Measurements from ENCODE around the gene PDGFC. TPM values are rescaled to one million over a fixed set of nuclear protein-coding genes. Genes with fewer than 3 reads are reported as not detected.

The PDGFC gene
- total and polyA plus RNA-seq, 4 donors: 16.6 to 24.5 (median 22.7) TPM

DNA sequence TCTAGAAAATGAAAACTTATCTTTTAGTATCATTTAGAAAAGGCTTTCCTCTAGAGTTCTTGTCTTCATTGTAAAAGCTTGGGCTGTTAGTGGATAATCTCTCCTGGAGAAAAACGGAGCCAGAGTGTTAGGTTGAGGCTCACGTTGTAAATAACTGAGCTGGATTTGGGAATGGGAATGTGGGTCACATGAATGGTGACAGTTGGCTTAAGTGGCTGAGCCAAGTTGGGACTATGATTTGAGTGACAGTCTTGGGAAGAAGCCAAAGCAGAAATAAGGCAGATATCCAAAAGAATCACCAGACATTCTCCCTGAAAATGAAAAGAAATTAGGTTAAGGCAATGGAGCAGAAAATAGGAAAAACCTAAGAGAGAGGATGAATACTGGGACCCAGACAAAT is 33.6 kb upstream of the PDGFC start:
- Histone ChIP-seq H3K9me3 (ENCODE audit: control insufficient read depth, insufficient read depth, low read length) (no peaks in the 10 kb centered on the region), H3K27ac (ENCODE audit: low read depth, low read length) (no peak overlapping the region), H3K4me3 (ENCODE audit: low read depth, low read length) (no peak overlapping the region), H3K36me3 (ENCODE audit: control insufficient read depth, insufficient read depth, low read length) (no peaks in the 10 kb centered on the region), H3K4me1 (ENCODE audit: control insufficient read depth, insufficient read depth, low read length) (no peaks in the 10 kb centered on the region), H3K27me3 (ENCODE audit: control insufficient read depth, insufficient read depth, low read length) (no peaks in the 10 kb centered on the region)
- WGBS (ENCODE audit: insufficient coverage): 32% methylated on average over 2 of the region's 2 CpGs
- DNase-seq (ENCODE audit: low read depth in 4 of 6, low spot score in 6 of 6): peak in 1 of 6 donors; percentile 81

- WGBS (ENCODE audit: insufficient coverage): no CpG with 5 or more reads among the region's 5 CpGs
- no peak for DNase-seq (ENCODE audit: low read depth in 4 of 6, low spot score in 6 of 6)
- Histone ChIP-seq H3K36me3 (ENCODE audit: control insufficient read depth, insufficient read depth, low read length) (no peaks in the 10 kb centered on the region), H3K27me3 (ENCODE audit: control insufficient read depth, insufficient read depth, low read length) (no peaks in the 10 kb centered on the region), H3K9me3 (ENCODE audit: control insufficient read depth, insufficient read depth, low read length) (no peaks in the 10 kb centered on the region), H3K4me1 (ENCODE audit: control insufficient read depth, insufficient read depth, low read length) (no peaks in the 10 kb centered on the region), H3K4me3 (ENCODE audit: low read depth, low read length) (no peak overlapping the region), H3K27ac (ENCODE audit: low read depth, low read length) (no peak overlapping the region)
Observed at GRCh38 chr4:157004279-157005161, 32.9 kb upstream of the PDGFC start.

DNA sequence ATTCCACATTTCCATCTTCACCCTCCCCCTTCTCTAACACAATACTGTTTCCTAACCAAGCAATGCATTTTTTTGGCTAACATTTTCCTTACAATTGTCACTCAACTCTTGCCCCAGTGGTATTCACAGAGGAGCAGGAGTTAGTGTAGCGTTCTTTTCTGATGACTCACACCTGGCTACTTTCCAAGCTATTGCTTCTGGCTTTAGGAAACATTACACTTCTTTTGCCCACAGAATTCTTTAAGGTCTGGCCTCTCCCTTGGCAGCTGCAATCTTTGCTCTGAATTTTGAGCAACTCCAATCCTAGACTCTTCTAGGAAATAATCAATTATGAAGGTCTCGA is 27.5 kb upstream of the PDGFC start:
- no peak overlapping the region for H3K4me3 ChIP-seq (ENCODE audit: low read depth, low read length)
- DNase-seq (ENCODE audit: low read depth in 4 of 6, low spot score in 6 of 6): peak in 4 of 6 donors; percentile 2 to 77 (median 43)
- H3K9me3 ChIP-seq (ENCODE audit: control insufficient read depth, insufficient read depth, low read length): peaks cover 2% of the 10 kb centered on the region
- no peaks in the 10 kb centered on the region for H3K36me3 ChIP-seq (ENCODE audit: control insufficient read depth, insufficient read depth, low read length)
- no peaks in the 10 kb centered on the region for H3K27me3 ChIP-seq (ENCODE audit: control insufficient read depth, insufficient read depth, low read length)
- H3K4me1 ChIP-seq (ENCODE audit: control insufficient read depth, insufficient read depth, low read length): no peaks in the 10 kb centered on the region
- no peak overlapping the region for H3K27ac ChIP-seq (ENCODE audit: low read depth, low read length)
- WGBS (ENCODE audit: insufficient coverage): no CpG with 5 or more reads among the region's 2 CpGs

- Histone ChIP-seq H3K27ac (ENCODE audit: low read depth, low read length) (no peak overlapping the region), H3K27me3 (ENCODE audit: control insufficient read depth, insufficient read depth, low read length) (no peaks in the 10 kb centered on the region), H3K9me3 (ENCODE audit: control insufficient read depth, insufficient read depth, low read length) (peaks cover 2% of the 10 kb centered on the region), H3K4me1 (ENCODE audit: control insufficient read depth, insufficient read depth, low read length) (no peaks in the 10 kb centered on the region), H3K4me3 (ENCODE audit: low read depth, low read length) (no peak overlapping the region), H3K36me3 (ENCODE audit: control insufficient read depth, insufficient read depth, low read length) (no peaks in the 10 kb centered on the region)
- DNase-seq (ENCODE audit: low read depth in 4 of 6, low spot score in 6 of 6): no peak
- WGBS (ENCODE audit: insufficient coverage): 71% methylated on average over 1 of the region's 1 CpG
Observed at GRCh38 chr4:156998500-156999174, 27.0 kb upstream of the PDGFC start.

- Histone ChIP-seq H3K27me3 (ENCODE audit: control insufficient read depth, insufficient read depth, low read length) (no peaks in the 10 kb centered on the region), H3K4me3 (ENCODE audit: low read depth, low read length) (no peak overlapping the region), H3K36me3 (ENCODE audit: control insufficient read depth, insufficient read depth, low read length) (no peaks in the 10 kb centered on the region), H3K27ac (ENCODE audit: low read depth, low read length) (no peak overlapping the region), H3K4me1 (ENCODE audit: control insufficient read depth, insufficient read depth, low read length) (no peaks in the 10 kb centered on the region), H3K9me3 (ENCODE audit: control insufficient read depth, insufficient read depth, low read length) (peaks cover 2% of the 10 kb centered on the region)
- DNase-seq (ENCODE audit: low read depth in 4 of 6, low spot score in 6 of 6): no peak
- 84% methylated on average over 2 of the region's 2 CpGs for WGBS (ENCODE audit: insufficient coverage)
Observed at GRCh38 chr4:156992943-156993342, 21.3 kb upstream of the PDGFC start.

GRCh38 chr4:156991161-156991560 is 19.6 kb upstream of the PDGFC start:
- DNase-seq (ENCODE audit: low read depth in 4 of 6, low spot score in 6 of 6): no peak
- no peak overlapping the region for H3K4me3 ChIP-seq (ENCODE audit: low read depth, low read length)
- 74% methylated on average over 3 of the region's 3 CpGs for WGBS (ENCODE audit: insufficient coverage)
- H3K4me1 ChIP-seq (ENCODE audit: control insufficient read depth, insufficient read depth, low read length): no peaks in the 10 kb centered on the region
- H3K27me3 ChIP-seq (ENCODE audit: control insufficient read depth, insufficient read depth, low read length): no peaks in the 10 kb centered on the region
- H3K27ac ChIP-seq (ENCODE audit: low read depth, low read length): no peak overlapping the region
- no peaks in the 10 kb centered on the region for H3K36me3 ChIP-seq (ENCODE audit: control insufficient read depth, insufficient read depth, low read length)
- H3K9me3 ChIP-seq (ENCODE audit: control insufficient read depth, insufficient read depth, low read length): no peaks in the 10 kb centered on the region

DNA sequence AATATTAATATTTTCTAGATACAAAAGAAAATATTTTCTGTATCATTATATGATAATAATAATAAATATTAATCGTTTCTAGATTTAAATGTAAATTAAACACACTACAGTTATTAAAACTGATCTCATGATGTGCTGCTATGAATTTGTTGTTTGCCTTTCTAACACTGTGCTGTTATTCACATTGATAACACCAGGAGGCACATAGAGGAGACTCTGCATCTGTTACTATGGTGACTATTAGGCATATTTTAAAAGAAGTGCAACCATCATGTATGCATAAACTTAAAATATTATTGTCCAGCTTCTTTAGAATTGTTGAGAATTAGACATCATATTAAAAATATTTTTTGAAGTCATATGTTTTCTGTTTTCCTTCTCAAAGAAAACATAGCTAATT is 11.8 kb upstream of the PDGFC start:
- Histone ChIP-seq H3K4me3 (ENCODE audit: low read depth, low read length) (no peak overlapping the region), H3K9me3 (ENCODE audit: control insufficient read depth, insufficient read depth, low read length) (no peaks in the 10 kb centered on the region), H3K27ac (ENCODE audit: low read depth, low read length) (no peak overlapping the region), H3K36me3 (ENCODE audit: control insufficient read depth, insufficient read depth, low read length) (no peaks in the 10 kb centered on the region), H3K4me1 (ENCODE audit: control insufficient read depth, insufficient read depth, low read length) (no peaks in the 10 kb centered on the region), H3K27me3 (ENCODE audit: control insufficient read depth, insufficient read depth, low read length) (no peaks in the 10 kb centered on the region)
- peak in 1 of 6 donors; percentile 61 for DNase-seq (ENCODE audit: low read depth in 4 of 6, low spot score in 6 of 6)
- WGBS (ENCODE audit: insufficient coverage): no CpG with 5 or more reads among the region's 1 CpG

DNA sequence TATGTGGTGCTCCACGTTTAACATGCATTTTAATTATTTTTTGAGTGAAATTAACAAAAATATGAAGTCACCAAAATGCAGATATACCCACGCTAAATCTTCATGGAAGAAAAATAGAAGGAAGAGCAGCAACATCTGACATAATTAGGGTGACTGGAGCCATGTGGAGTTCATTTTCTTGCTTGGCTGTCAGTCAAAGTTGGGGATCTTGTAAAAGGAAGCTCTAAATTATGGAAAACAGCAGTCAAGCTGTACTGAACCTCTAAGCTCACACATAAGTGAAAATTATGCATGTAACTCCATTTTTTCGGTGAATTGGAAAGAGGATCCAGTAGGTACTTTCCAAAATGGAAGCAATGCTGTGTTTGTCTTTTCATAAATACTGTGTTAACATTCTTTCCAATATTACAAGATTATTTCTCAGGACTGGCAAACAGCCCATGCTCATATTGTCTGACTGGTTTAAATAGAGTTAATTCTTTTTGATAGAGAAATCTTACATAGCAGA is 9.7 kb upstream of the PDGFC start:
- peak in 1 of 6 donors; percentile 87 for DNase-seq (ENCODE audit: low read depth in 4 of 6, low spot score in 6 of 6)
- no peaks in the 10 kb centered on the region for H3K27me3 ChIP-seq (ENCODE audit: control insufficient read depth, insufficient read depth, low read length)
- H3K9me3 ChIP-seq (ENCODE audit: control insufficient read depth, insufficient read depth, low read length): no peaks in the 10 kb centered on the region
- no peaks in the 10 kb centered on the region for H3K36me3 ChIP-seq (ENCODE audit: control insufficient read depth, insufficient read depth, low read length)
- H3K27ac ChIP-seq (ENCODE audit: low read depth, low read length): no peak overlapping the region
- no peak overlapping the region for H3K4me3 ChIP-seq (ENCODE audit: low read depth, low read length)
- 80% methylated on average over 1 of the region's 3 CpGs for WGBS (ENCODE audit: insufficient coverage)
- H3K4me1 ChIP-seq (ENCODE audit: control insufficient read depth, insufficient read depth, low read length): no peaks in the 10 kb centered on the region

DNA sequence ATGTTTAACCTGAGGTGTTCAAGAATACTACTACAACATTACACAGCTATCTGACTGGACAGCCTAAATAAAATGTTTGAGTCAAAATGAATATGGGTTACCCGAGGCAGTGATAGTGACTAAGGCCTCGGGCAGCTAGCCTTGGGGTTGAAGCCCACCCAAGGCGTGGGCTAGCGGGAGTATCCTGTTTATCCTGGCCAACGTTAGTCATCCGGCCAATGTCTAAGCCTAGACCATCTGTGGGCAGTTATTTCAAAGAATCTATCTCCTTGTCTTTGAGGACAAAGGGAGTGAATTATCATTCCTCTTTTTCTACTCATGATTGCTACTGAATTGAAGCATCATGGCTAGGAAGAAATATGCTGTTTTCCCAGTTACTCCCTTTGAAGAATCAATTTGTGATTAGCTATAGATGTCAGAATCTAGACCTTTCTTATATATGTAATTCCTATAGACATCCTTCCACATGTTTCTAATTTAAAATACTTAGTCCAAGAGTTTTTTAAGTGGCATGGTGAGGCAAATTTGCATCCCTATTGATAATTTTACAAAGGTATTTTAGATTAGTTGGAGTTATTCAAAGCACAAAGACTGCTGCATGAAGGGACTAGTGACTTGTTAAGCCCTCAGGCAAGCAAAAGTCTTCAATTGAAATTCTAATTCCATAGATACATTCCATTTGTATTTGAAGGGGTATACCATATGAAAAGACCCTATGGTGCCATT is 6.0 kb upstream of the PDGFC start:
- H3K36me3 ChIP-seq (ENCODE audit: control insufficient read depth, insufficient read depth, low read length): no peaks in the 10 kb centered on the region
- no peaks in the 10 kb centered on the region for H3K27me3 ChIP-seq (ENCODE audit: control insufficient read depth, insufficient read depth, low read length)
- DNase-seq (ENCODE audit: low read depth in 4 of 6, low spot score in 6 of 6): no peak
- 80% methylated on average over 2 of the region's 6 CpGs for WGBS (ENCODE audit: insufficient coverage)
- no peak overlapping the region for H3K4me3 ChIP-seq (ENCODE audit: low read depth, low read length)
- no peaks in the 10 kb centered on the region for H3K4me1 ChIP-seq (ENCODE audit: control insufficient read depth, insufficient read depth, low read length)
- H3K27ac ChIP-seq (ENCODE audit: low read depth, low read length): no peak overlapping the region
- no peaks in the 10 kb centered on the region for H3K9me3 ChIP-seq (ENCODE audit: control insufficient read depth, insufficient read depth, low read length)

Measured in spinal cord (tissue), 10 donors.